GM12801 (cell line): Measurements from ENCODE around the gene MDM4.

Experiments
- TF ChIP-seq, protein P1 (sequence below): IDR thresholded peaks from one replicate; pipeline ENCODE4 v1.5.1; 2011; ENCODE audit warnings: control low read depth; ENCODE audit not compliant: insufficient read length; ENCODE audit errors: extremely low read depth

The MDM4 gene

DNA sequence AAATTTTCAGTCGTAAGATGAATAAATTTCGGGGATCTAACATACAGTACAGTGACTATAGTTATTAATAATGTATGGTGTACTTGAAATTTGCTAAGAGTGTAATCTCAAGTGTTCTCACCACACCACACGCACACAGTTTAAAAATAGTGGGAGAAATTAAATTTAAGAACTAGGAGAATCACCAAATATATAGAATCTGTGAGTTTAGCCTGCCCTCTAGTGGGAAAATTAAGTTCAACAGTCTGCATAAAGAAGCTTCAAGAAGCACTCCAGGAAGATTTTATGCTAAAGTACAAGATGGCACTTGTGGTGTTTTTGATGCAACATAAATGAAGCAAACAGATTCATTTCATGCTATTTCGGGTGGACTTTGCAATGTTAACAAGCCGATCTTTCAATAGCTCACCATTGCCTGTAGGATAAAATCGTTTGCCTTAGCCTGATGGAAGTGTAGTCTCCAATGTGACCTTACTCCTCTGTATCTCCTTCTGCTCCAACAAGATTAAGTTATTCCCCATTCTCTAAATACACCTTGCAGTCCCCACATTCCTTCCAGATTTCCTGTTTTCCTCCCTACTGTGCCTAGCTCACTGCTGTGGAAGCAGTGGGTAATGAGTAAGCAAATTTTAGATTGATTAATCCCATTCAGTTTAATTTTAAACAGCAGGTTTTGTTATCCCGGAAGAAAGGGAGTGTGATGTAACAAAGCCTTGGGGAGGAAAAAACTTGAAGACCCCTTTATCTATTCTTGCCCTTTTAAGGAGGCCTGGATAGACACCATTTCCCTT lies 12.9 kb upstream of the MDM4 start:
- TF ChIP-seq, protein P1, sequence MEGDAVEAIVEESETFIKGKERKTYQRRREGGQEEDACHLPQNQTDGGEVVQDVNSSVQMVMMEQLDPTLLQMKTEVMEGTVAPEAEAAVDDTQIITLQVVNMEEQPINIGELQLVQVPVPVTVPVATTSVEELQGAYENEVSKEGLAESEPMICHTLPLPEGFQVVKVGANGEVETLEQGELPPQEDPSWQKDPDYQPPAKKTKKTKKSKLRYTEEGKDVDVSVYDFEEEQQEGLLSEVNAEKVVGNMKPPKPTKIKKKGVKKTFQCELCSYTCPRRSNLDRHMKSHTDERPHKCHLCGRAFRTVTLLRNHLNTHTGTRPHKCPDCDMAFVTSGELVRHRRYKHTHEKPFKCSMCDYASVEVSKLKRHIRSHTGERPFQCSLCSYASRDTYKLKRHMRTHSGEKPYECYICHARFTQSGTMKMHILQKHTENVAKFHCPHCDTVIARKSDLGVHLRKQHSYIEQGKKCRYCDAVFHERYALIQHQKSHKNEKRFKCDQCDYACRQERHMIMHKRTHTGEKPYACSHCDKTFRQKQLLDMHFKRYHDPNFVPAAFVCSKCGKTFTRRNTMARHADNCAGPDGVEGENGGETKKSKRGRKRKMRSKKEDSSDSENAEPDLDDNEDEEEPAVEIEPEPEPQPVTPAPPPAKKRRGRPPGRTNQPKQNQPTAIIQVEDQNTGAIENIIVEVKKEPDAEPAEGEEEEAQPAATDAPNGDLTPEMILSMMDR: no peak

DNA sequence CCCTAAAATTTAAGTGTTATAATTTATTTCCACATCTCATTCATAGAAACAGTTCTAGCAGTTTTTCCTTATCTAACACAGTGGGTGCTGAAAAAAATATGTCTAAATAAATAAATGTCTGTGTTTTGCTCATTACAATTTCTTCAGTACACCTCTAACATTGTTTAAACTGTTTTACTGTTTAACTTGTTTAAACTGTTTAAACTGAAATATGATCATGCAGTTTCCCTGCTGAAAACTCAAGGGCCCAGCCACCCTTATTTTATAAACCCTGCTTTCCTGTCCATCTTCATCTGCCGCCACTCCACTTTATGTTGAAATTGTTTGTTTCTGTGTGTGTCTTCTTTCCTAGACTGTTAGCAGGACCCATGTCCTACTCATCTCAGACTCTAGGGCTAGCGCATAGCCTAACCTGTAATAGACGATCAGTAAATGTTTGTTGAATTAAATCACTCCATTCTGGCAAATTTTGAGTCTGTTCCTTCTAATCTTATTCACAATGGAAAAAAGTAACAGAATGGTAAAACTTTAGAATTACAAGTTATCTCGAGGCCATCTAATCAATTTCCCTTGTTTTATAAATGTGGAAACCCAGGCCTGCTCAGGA lies 12.2 kb upstream of the MDM4 start:
- TF ChIP-seq, protein P1: no peak

GRCh38 chr1:204505674-204506200 lies 10.5 kb upstream of the MDM4 start:
- TF ChIP-seq, protein P1: no peak

GRCh38 chr1:204506201-204506968 lies 9.8 kb upstream of the MDM4 start:
- TF ChIP-seq, protein P1: no peak

GRCh38 chr1:204506969-204507316 lies 9.3 kb upstream of the MDM4 start:
- TF ChIP-seq, protein P1: no peak

- TF ChIP-seq, protein P1: no peak
These were observed 8.7 kb upstream of the MDM4 start for GRCh38 chr1:204507317-204508105.

- TF ChIP-seq, protein P1: no peak
These were observed 7.0 kb upstream of the MDM4 start for GRCh38 chr1:204509186-204509635.
